Measurements from ENCODE around the gene TNFAIP6.

Gene TNFAIP6

GRCh38 chr2:151347294-151347693 lies 10.1 kb upstream of the TNFAIP6 start:
- H3K27ac ChIP-seq = no peak overlapping the region
- no peak for TF ChIP-seq ZFX (IDR thresholded peaks at IDR 0.05; ENCODE audit: borderline replicate concordance)

- H3K27ac ChIP-seq = no peak overlapping the region
- TF ChIP-seq ZFX (IDR thresholded peaks at IDR 0.05; ENCODE audit: borderline replicate concordance) = no peak
- TF ChIP-seq CTCF (IDR thresholded peaks at IDR 0.05) = no peak
Measured at GRCh38 chr2:151347906-151348305, 9.5 kb upstream of the TNFAIP6 start.

- H3K27ac ChIP-seq = no peak overlapping the region
- no peak for TF ChIP-seq ZFX (IDR thresholded peaks at IDR 0.05; ENCODE audit: borderline replicate concordance)
- no peak for TF ChIP-seq CTCF (IDR thresholded peaks at IDR 0.05)
Measured at GRCh38 chr2:151350579-151351195, 6.7 kb upstream of the TNFAIP6 start.

GRCh38 chr2:151353995-151354394 lies 3.4 kb upstream of the TNFAIP6 start:
- TF ChIP-seq ZFX (IDR thresholded peaks at IDR 0.05; ENCODE audit: borderline replicate concordance) (no peak), CTCF (IDR thresholded peaks at IDR 0.05) (no peak)
- no peak overlapping the region for H3K27ac ChIP-seq

- no peak overlapping the region for H3K27ac ChIP-seq
- TF ChIP-seq ZFX (IDR thresholded peaks at IDR 0.05; ENCODE audit: borderline replicate concordance) = no peak
- TF ChIP-seq CTCF (IDR thresholded peaks at IDR 0.05) = no peak
Measured at GRCh38 chr2:151354807-151355206, 2.6 kb upstream of the TNFAIP6 start.

GRCh38 chr2:151358166-151358970 lies 976 bp downstream of the TNFAIP6 start:
- no peak for TF ChIP-seq ZFX (IDR thresholded peaks at IDR 0.05; ENCODE audit: borderline replicate concordance)
- TF ChIP-seq CTCF (IDR thresholded peaks at IDR 0.05) = no peak
- H3K27ac ChIP-seq = no peak overlapping the region

GRCh38 chr2:151359768-151360461 lies 2.5 kb downstream of the TNFAIP6 start:
- no peak overlapping the region for H3K27ac ChIP-seq
- TF ChIP-seq CTCF (IDR thresholded peaks at IDR 0.05) = no peak
- TF ChIP-seq ZFX (IDR thresholded peaks at IDR 0.05; ENCODE audit: borderline replicate concordance) = no peak

Data from 22Rv1 (cell line).